Measurements from ENCODE around the gene BAIAP2.

- TF ChIP-seq CTCF (conservative IDR thresholded peaks at IDR 0.05 in 1 of 2, IDR thresholded peaks at IDR 0.05 in 1 of 2; ENCODE audit: extremely low read depth in 1 of 2, insufficient read depth in 1 of 2, low read depth in 1 of 2, low read length in 2 of 2) (no peak), EZH2 (IDR thresholded peaks at IDR 0.05; ENCODE audit: borderline replicate concordance, low read length) (no peak)
Measured at GRCh38 chr17:81013642-81014041, 21.3 kb upstream of the BAIAP2 start.
